Measurements from ENCODE around the gene MRM3. TPM values are rescaled to one million over a fixed set of nuclear protein-coding genes. Genes with fewer than 3 reads are reported as not detected.

MRM3 gene
- total and polyA plus RNA-seq, 4 donors: 8.5 to 17.5 (median 15.4) TPM

DNA sequence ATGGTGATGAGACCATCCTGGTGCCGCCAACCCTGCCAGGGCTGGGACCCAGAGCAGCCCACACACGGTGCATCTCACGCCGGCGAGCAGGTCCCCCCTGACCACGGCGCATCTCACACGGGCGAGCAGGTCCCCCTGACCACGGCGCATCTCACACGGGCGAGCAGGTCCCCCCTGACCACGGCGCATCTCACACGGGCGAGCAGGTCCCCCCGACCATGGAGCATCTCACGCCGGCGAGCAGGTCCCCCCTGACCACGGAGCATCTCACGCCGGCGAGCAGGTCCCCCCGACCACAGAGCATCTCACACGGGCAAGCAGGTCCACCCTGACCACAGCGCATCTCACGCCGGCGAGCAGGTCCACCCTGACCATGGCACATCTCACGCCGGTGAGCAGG is 59.2 kb downstream of the MRM3 start:
- Histone ChIP-seq H3K9me3 (ENCODE audit: control insufficient read depth in 4 of 4, low read length in 3 of 4) (no peaks in the 10 kb centered on the region), H3K4me1 (ENCODE audit: control insufficient read depth in 4 of 4, insufficient read depth in 4 of 4, low read length in 3 of 4) (no peaks in the 10 kb centered on the region), H3K4me3 (ENCODE audit: low read depth in 1 of 3, low read length in 3 of 3) (no peak overlapping the region), H3K9ac (ENCODE audit: low read depth in 1 of 2, low read length in 2 of 2) (no peak overlapping the region), H3K27ac (ENCODE audit: low read depth in 1 of 2, low read length in 2 of 2) (no peak overlapping the region), H3K36me3 (ENCODE audit: control insufficient read depth in 4 of 4, insufficient read depth in 3 of 4, low read depth in 1 of 4, low read length in 3 of 4) (no peaks in the 10 kb centered on the region), H3K27me3 (ENCODE audit: control insufficient read depth in 4 of 4, insufficient read depth in 4 of 4, low read length in 3 of 4) (no peaks in the 10 kb centered on the region)
- TF ChIP-seq, protein P1, sequence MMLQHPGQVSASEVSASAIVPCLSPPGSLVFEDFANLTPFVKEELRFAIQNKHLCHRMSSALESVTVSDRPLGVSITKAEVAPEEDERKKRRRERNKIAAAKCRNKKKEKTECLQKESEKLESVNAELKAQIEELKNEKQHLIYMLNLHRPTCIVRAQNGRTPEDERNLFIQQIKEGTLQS (IDR thresholded peaks at IDR 0.05): no peak
- TF ChIP-seq HNF4A (conservative IDR thresholded peaks at IDR 0.05) (no peak), SP1 (IDR thresholded peaks at IDR 0.05) (no peak), RAD21 (IDR thresholded peaks at IDR 0.05) (no peak), RXRA (IDR thresholded peaks at IDR 0.05) (no peak), GABPA (IDR thresholded peaks at IDR 0.05 in 1 of 2, conservative IDR thresholded peaks at IDR 0.05 in 1 of 2) (no peak), TAF1 (conservative IDR thresholded peaks at IDR 0.05) (no peak), JUND (IDR thresholded peaks at IDR 0.05) (no peak), HNF4G (IDR thresholded peaks at IDR 0.05) (no peak), NR2F2 (IDR thresholded peaks at IDR 0.05) (no peak), REST (IDR thresholded peaks at IDR 0.05) (no peak), FOXA1 (IDR thresholded peaks at IDR 0.05) (no peak), YY1 (IDR thresholded peaks at IDR 0.05) (no peak), ZBTB33 (IDR thresholded peaks at IDR 0.05) (no peak), EGR1 (IDR thresholded peaks at IDR 0.05; ENCODE audit: low read depth in 2 of 2) (no peak), MAX (IDR thresholded peaks at IDR 0.05) (no peak), FOXA2 (IDR thresholded peaks at IDR 0.05) (no peak)
- TF ChIP-seq, protein P2, sequence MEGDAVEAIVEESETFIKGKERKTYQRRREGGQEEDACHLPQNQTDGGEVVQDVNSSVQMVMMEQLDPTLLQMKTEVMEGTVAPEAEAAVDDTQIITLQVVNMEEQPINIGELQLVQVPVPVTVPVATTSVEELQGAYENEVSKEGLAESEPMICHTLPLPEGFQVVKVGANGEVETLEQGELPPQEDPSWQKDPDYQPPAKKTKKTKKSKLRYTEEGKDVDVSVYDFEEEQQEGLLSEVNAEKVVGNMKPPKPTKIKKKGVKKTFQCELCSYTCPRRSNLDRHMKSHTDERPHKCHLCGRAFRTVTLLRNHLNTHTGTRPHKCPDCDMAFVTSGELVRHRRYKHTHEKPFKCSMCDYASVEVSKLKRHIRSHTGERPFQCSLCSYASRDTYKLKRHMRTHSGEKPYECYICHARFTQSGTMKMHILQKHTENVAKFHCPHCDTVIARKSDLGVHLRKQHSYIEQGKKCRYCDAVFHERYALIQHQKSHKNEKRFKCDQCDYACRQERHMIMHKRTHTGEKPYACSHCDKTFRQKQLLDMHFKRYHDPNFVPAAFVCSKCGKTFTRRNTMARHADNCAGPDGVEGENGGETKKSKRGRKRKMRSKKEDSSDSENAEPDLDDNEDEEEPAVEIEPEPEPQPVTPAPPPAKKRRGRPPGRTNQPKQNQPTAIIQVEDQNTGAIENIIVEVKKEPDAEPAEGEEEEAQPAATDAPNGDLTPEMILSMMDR (IDR thresholded peaks at IDR 0.05; ENCODE audit: low read depth, low read length, missing input control): no peak
- 80% methylated on average over 33 of the region's 33 CpGs for WGBS
- peak; percentile 37 for DNase-seq (ENCODE audit: low spot score)

Other genes starting within 250 kb of the MRM3 start
- gene VPS53, start 67.5 kb upstream of the MRM3 start, total RNA-seq: 10 to 100 TPM; 10.6 to 18.2 TPM
- gene VPS53, start 67.5 kb upstream of the MRM3 start, polyA plus RNA-seq: 1 to 10 TPM; 5.1 to 5.4 TPM
- gene TLCD3A, start 49.8 kb upstream of the MRM3 start, total RNA-seq: 1 to 10 TPM; 1.3 to 1.7 TPM
- gene TLCD3A, start 49.8 kb upstream of the MRM3 start, polyA plus RNA-seq: 1 to 10 TPM in 1 of 2 donors, under 1 TPM in 1; 0.57 to 2.3 TPM
- gene GEMIN4, start 30.1 kb upstream of the MRM3 start, total RNA-seq: 1 to 10 TPM; 6.5 to 7.0 TPM
- gene GEMIN4, start 30.1 kb upstream of the MRM3 start, polyA plus RNA-seq: 1 to 10 TPM; 2.8 to 5.3 TPM
- 10 to 100 TPM; 32.1 to 45.9 TPM for gene GLOD4, start 73 bp upstream of the MRM3 start, total RNA-seq
- gene GLOD4, start 73 bp upstream of the MRM3 start, polyA plus RNA-seq: 10 to 100 TPM; 26.1 to 50.5 TPM
- 1 to 10 TPM; 2.3 to 4.2 TPM for gene NXN, start 197.4 kb downstream of the MRM3 start, total RNA-seq
- 1 to 10 TPM; 2.5 to 4.5 TPM for gene NXN, start 197.4 kb downstream of the MRM3 start, polyA plus RNA-seq
- gene TIMM22, start 214.8 kb downstream of the MRM3 start, total RNA-seq: 1 to 10 TPM; 4.4 to 5.0 TPM
- 1 to 10 TPM; 4.4 to 4.7 TPM for gene TIMM22, start 214.8 kb downstream of the MRM3 start, polyA plus RNA-seq

Measured in liver (tissue), 9 donors.